Measurements from ENCODE around the gene TC2N. TPM values are rescaled to one million over a fixed set of nuclear protein-coding genes. Genes with fewer than 3 reads are reported as not detected.

The TC2N gene
- total RNA-seq, 3 donors from 2014 or later (not counting 1 experiment from before 2014, with no cell fraction given) = 83.1 to 157 (median 126) TPM

GRCh38 chr14:91837076-91837475, 30.3 kb downstream of the TC2N start:
- Mint-ChIP-seq H3K9me3 (no peaks in the 10 kb centered on the region), H3K27ac (peak overlapping the region; percentile 15 to 80), H3K4me1 (peaks cover 30 to 45% of the 10 kb centered on the region in 2 donors), H3K4me3 (peak overlapping the region; percentile 85), H3K36me3 (no peaks in the 10 kb centered on the region), H3K27me3 (ENCODE audit: low read depth in 2 of 2) (no peaks in the 10 kb centered on the region)
- Histone ChIP-seq H3K27me3 (ENCODE audit: control insufficient read depth, insufficient read depth, low read length) (no peaks in the 10 kb centered on the region), H3K27ac (ENCODE audit: low read length) (no peak overlapping the region), H3K4me3 (ENCODE audit: low read length) (peak overlapping the region; percentile 45), H3K9me3 (ENCODE audit: control insufficient read depth, insufficient read depth, low read length) (no peaks in the 10 kb centered on the region), H3K4me1 (ENCODE audit: control insufficient read depth, insufficient read depth, low read length) (peaks cover 12% of the 10 kb centered on the region), H3K36me3 (ENCODE audit: control insufficient read depth, insufficient read depth, low read length) (peaks cover 3% of the 10 kb centered on the region)
- DNase-seq (no peak), ATAC-seq (no peak)
- no peak for TF ChIP-seq CTCF (IDR thresholded peaks at IDR 0.05)
- WGBS (ENCODE audit: insufficient coverage) = 63% methylated on average over 8 of the region's 12 CpGs
- intact Hi-C loops (cut with micrococcal nuclease) = no loop called here

GRCh38 chr14:91835920-91836843, 31.2 kb downstream of the TC2N start:
- Histone ChIP-seq H3K27me3 (ENCODE audit: control insufficient read depth, insufficient read depth, low read length) (no peaks in the 10 kb centered on the region), H3K36me3 (ENCODE audit: control insufficient read depth, insufficient read depth, low read length) (peaks cover 3% of the 10 kb centered on the region), H3K4me3 (ENCODE audit: low read length) (peak overlapping the region; percentile 45), H3K27ac (ENCODE audit: low read length) (peak overlapping the region; percentile 24), H3K4me1 (ENCODE audit: control insufficient read depth, insufficient read depth, low read length) (peaks cover 12% of the 10 kb centered on the region), H3K9me3 (ENCODE audit: control insufficient read depth, insufficient read depth, low read length) (no peaks in the 10 kb centered on the region)
- peak; percentile 54 to 95 for DNase-seq
- no peaks in the 10 kb centered on the region for H3K9me3 Mint-ChIP-seq
- peak overlapping the region; percentile 15 to 80 for H3K27ac Mint-ChIP-seq
- WGBS (ENCODE audit: insufficient coverage) = under 1% methylated on average over 83 of the region's 84 CpGs
- peak; percentile 78 to 97 (median 95) for ATAC-seq
- peak overlapping the region; percentile 88 for H3K4me3 Mint-ChIP-seq
- intact Hi-C loops (cut with micrococcal nuclease) = no loop called here
- peaks cover 22 to 45% of the 10 kb centered on the region in 2 donors for H3K4me1 Mint-ChIP-seq
- no peaks in the 10 kb centered on the region for H3K36me3 Mint-ChIP-seq
- no peaks in the 10 kb centered on the region for H3K27me3 Mint-ChIP-seq (ENCODE audit: low read depth in 2 of 2)
- TF ChIP-seq CTCF (IDR thresholded peaks at IDR 0.05) = no peak

GRCh38 chr14:91835197-91835919, 32.0 kb downstream of the TC2N start:
- Mint-ChIP-seq H3K4me3 (peak overlapping the region; percentile 88), H3K36me3 (no peaks in the 10 kb centered on the region), H3K9me3 (no peaks in the 10 kb centered on the region), H3K27me3 (ENCODE audit: low read depth in 2 of 2) (no peaks in the 10 kb centered on the region), H3K4me1 (peaks cover 14 to 44% of the 10 kb centered on the region in 2 donors), H3K27ac (peak overlapping the region; percentile 5 to 80)
- intact Hi-C loops (cut with micrococcal nuclease) = no loop called here
- Histone ChIP-seq H3K4me1 (ENCODE audit: control insufficient read depth, insufficient read depth, low read length) (peaks cover 12% of the 10 kb centered on the region), H3K9me3 (ENCODE audit: control insufficient read depth, insufficient read depth, low read length) (no peaks in the 10 kb centered on the region), H3K36me3 (ENCODE audit: control insufficient read depth, insufficient read depth, low read length) (peaks cover 3% of the 10 kb centered on the region), H3K27ac (ENCODE audit: low read length) (no peak overlapping the region), H3K27me3 (ENCODE audit: control insufficient read depth, insufficient read depth, low read length) (no peaks in the 10 kb centered on the region), H3K4me3 (ENCODE audit: low read length) (no peak overlapping the region)
- ATAC-seq (peak in 2 of 3 donors; percentile 3 to 6), DNase-seq (peak in 1 of 2 donors; percentile 68)
- no peak for TF ChIP-seq CTCF (IDR thresholded peaks at IDR 0.05)
- 6% methylated on average over 19 of the region's 19 CpGs for WGBS (ENCODE audit: insufficient coverage)
